ENCODE measurements around the gene MINPP1. TPM values are rescaled to one million over a fixed set of nuclear protein-coding genes. Genes with fewer than 3 reads are reported as not detected.

Gene MINPP1
- total and polyA plus RNA-seq, 7 donors = 2.9 to 6.8 (median 4.4) TPM

DNA sequence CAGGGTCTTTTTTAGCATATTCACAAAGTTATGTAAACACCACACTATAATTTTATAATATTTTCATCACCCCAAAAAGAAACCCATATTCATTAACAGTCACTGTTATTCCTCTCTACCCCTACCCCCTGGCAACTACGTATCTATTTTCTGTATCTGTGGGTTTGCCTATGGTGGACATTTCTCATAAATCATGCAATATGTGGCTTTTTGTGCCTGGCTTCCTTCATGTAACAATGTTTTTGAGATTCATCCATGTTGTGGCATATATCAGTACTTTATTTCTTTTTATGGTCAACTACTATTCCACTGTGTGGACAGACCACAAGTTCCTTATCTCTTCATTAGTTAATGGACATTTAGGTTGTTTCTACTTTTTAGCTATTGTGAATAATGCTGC lies 95.9 kb downstream of the MINPP1 start:
- Histone ChIP-seq H3K36me3 (ENCODE audit: insufficient read depth in 1 of 2, low read depth in 1 of 2) (no peaks in the 10 kb centered on the region), H3K4me3 (no peak overlapping the region), H3K4me1 (no peaks in the 10 kb centered on the region), H3K9me3 (no peaks in the 10 kb centered on the region), H3K27ac (no peak overlapping the region), H3K27me3 (ENCODE audit: insufficient read depth in 3 of 3, low read length in 2 of 3) (no peaks in the 10 kb centered on the region)
- intact Hi-C loops (cut with DNase I) = no loop called here
- TF ChIP-seq, protein P1, sequence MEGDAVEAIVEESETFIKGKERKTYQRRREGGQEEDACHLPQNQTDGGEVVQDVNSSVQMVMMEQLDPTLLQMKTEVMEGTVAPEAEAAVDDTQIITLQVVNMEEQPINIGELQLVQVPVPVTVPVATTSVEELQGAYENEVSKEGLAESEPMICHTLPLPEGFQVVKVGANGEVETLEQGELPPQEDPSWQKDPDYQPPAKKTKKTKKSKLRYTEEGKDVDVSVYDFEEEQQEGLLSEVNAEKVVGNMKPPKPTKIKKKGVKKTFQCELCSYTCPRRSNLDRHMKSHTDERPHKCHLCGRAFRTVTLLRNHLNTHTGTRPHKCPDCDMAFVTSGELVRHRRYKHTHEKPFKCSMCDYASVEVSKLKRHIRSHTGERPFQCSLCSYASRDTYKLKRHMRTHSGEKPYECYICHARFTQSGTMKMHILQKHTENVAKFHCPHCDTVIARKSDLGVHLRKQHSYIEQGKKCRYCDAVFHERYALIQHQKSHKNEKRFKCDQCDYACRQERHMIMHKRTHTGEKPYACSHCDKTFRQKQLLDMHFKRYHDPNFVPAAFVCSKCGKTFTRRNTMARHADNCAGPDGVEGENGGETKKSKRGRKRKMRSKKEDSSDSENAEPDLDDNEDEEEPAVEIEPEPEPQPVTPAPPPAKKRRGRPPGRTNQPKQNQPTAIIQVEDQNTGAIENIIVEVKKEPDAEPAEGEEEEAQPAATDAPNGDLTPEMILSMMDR (IDR thresholded peaks at IDR 0.05) = no peak
- ATAC-seq (no peak), DNase-seq (no peak)
- WGBS, 3 donors = 65 to 82% (median 77%) methylated on average over 1 of the region's 1 CpG

Other genes starting within 250 kb of the MINPP1 start
- gene NUTM2D, start 147.1 kb upstream of the MINPP1 start, total RNA-seq = 1 to 10 TPM; 1.4 to 9.2 (median 2.5) TPM
- gene NUTM2D, start 147.1 kb upstream of the MINPP1 start, polyA plus RNA-seq = 1 to 10 TPM in 1 of 3 donors, under 1 TPM in 2; 0.68 to 4.0 (median 0.87) TPM
- gene PAPSS2, start 155.0 kb downstream of the MINPP1 start, total RNA-seq = 10 to 100 TPM in 1 of 4 donors, 1 to 10 TPM in 3; 3.8 to 11.0 (median 5.2) TPM
- gene PAPSS2, start 155.0 kb downstream of the MINPP1 start, polyA plus RNA-seq = 1 to 10 TPM; 2.0 to 2.9 (median 2.8) TPM